NCI-H748 (cell line): ENCODE data around the gene RFC1.
"Not testable (repeated sequence)": the region's sequence is repeated elsewhere in the genome, so short reads cannot be mapped to it uniquely, and the experiment has no call there.

Source experiments
- DNase-seq: peaks from one replicate; lab custom pipeline; 2025; ENCODE audit not compliant: unreplicated experiment; lab: John Stamatoyannopoulos, UW

RFC1 gene

DNA sequence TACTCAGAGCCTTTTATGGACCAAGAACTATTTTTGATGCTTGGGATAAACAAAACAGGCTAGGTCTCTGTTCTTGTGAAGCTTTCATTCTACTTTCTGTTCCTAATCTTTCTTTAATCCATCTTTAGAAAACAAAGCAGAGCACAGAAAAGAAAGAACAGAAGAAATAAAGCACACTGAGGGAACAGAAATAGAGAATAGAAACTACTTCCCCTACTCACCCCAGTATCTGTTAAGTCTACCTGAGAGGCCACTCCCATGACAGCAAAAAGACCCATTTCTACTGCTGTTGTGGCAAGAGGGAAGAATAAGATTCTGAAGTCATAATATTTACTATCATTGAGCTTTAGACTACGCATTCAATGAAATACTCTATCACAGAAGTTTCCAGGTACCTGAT, 9.2 kb downstream of the RFC1 start:
- no peak for DNase-seq

DNA sequence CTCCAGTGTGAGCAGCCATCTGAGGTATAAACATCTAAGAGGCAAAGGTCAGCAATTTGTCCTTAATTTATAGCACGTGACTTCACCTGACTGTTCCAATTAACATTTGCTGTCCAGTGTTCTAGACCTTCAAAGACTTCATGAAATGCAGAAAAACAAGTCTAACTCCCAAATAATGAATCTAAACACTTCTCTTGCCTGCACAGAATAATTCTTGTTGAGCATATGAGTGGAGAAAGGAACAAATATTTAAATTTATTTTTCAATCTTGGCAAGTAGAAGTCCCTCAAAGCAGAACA, 12.0 kb downstream of the RFC1 start:
- no peak for DNase-seq

DNA sequence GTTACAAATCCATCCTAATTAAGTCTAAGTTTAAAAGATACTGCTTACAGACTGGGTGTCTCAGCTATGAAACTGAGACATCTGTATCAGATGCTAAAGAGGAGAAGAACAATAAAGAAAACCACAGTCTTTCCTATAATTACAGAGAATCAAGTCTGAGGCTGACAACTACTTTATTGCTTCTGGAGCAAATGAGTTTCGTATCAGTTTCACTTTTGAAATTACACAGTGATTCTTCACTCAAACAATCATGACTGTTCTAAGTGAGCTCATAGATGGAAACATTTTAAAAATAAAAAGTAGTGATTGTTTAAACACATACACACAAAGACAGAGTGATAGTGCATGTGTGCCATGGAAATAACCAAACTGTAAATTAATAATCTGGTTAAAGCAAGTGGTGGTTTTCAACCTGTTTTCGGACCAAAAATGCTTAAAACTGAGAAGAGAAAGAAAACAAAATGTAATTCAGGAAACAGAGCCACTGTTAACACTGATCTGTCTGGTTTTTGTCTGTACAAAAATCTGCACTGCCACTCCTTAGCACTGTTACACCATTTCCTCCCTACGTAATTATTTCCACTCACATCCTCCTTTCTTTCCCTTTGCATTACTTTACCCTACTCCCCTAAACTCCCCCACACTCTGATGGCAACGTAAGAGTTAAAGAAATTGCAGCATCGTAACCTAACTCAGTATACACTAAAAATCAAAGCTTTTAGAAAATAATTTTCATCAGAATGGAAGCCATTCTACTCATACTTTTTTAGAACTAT, 12.5 kb downstream of the RFC1 start:
- no peak for DNase-seq

DNA sequence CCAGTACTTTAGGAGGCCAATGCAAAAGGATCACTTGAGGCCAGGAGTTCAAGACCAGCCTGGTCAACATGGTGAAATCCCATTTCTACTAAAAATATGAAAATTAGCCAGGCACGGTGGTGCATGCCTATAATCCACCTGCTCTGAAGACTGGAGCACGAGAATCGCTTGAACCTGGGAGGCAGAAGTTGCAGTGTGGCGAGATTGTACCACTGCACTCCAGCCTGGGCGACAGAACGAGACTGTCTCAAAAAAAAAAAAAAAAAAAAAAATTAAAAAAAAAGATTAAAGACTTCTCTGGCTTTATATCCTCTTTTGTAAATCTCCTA, 13.0 kb downstream of the RFC1 start:
- not testable (repeated sequence) for DNase-seq

DNA sequence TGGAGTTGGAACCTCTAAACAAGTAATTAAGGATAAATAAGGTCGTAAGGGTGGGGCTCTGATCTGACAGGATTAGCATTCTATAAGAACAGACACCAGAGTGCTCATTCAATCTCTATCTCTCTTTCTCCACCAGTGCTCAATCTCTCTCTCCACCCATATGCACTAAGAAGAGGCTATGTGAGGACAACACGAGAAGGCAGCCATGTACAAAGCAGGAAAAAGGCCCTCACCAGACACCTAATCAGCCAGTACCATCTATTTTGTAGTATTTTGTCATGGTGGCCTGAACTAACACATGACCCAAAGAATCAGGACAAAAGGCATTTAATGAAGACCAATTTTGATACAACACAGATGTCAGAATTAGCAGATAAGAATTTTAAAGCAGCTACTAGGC, 16.8 kb downstream of the RFC1 start:
- no peak for DNase-seq

DNA sequence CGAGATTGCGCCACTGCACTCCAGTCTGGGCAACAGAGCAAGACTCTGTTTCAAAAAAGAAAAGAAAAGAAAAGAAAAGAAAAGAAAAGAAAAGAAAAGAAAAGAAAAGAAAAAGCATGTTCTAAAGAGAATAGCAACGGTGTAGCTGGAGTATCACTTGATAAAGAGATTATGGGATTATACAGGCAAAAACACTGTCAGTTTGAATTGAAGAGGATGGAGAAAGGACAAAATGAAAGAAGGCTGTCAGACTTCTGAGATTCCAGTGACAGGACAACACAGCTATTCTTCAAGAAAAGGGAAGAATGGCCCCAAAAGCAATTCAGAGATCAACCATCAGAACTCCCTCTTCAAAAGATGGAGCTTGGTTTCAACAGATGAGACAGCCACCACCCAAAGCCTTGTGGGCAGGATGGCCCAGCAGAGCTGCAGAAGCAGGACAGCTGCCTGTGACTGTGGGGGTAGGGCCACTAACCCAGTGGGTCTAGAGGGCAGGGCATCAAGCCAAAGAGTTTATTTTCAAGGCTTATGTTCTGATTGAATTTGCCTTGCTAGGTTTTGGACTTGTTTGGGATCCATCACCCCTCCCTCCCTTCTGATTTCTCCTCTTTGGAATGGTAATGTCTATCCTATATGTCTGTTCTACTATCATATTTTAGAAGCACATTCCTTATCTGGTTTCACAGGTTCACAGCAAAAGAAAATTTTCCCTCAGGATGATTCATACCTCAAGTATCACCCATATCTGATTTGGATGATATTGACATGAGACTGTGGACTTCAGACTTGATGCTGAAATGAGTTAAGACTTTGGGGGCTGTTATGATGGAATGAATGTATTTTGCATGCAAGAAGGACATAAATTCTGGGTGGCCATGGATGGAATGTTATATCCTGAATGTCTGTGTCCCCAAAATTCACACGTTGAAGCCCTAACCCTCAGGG, 17.5 kb downstream of the RFC1 start:
- DNase-seq: no peak

DNA sequence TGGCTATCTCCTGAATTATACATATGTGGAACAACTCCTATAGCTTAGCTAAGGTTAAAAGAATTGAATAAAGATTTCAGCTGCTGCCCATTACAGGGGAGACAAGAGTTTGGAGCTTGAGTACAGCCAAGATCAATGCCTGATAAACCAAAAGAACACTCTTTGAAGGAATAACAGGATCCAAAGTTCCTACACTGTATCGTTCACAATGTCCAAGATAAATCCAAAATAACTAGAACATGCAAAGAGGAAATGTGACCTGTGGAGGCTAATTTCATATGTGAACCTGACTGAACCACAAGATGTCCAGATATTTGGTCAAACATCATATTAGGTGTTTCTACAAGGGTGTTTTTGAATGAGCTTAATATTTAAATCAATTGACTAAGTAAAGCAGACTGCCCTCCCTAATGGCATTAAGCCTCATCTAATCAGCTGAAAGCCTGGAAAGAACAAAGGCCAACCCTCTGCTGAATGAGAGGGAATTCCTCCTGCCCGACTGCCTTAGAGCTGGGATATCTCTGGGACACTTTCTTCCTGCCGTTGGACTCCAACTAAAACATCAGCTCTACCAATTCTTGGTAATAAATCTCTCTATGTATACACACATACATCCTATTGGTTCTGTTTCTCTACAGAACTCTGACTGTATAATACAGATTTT, 19.2 kb downstream of the RFC1 start:
- no peak for DNase-seq

DNA sequence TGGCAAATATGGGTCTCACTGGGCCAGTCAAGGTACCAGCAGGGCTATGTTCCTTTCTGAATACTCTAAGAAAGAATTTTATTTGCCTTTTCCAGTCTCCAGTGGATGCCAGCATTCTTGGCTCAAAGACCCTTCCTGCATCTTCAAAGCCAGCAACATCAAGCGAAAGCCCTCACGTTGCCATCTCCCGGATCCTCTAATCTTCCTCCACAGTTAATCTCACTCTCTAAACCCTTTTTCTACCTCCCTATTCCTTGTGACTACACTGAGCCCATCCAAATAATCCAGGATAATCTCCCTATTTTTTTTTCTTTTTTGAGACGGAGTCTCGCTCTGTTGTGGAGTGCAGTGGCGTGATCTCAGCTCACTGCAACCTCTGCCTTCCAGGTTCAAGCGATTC, 23.4 kb downstream of the RFC1 start:
- DNase-seq: no peak

DNA sequence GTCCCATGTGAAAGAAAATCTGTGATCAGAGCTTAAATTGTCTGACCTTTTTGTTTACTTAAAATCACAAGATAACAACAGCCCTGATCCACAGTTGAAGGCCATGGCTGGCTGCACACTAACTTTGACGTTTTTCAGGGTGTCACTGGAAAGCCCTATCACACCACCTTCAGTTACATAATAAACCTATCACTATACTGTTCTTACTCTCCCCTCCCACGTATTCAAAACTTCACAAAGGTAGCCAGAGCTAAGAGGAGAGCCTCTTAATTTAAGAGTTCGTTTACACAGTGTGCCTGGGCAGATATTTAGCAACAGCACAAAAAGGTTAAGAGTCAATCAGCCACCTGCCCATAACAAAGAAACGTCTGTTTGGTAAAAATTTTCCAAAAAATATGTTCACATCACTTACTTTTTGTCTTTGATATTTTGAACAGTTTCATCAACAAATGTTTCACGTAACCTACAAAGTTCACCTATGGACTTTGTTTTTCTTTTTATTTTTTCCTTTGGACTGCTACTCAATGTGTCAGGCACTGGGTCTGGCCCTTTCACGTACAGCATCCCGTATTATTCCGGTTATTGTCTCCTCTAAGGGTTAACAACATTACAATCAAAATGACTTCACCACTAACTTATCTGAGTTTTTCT, 25.0 kb downstream of the RFC1 start:
- DNase-seq: peak; percentile 56

DNA sequence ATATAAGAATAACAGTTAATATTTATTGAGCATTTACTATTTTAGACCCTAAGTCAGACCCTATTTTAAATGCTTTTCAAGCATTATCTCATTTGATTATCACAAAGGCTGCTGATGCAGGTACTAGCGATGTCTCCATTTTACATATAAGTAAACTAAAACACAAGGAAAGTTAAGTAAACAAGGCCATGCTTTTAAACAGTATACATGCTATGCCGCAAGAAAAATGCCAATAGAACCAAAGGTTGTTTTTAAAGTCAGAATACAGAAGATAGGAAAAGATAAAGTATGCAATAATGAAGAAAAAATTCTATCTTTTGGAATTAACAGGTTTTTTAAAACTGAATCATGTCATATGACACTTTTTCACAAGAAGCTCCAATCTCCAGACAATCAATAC, 26.2 kb downstream of the RFC1 start:
- DNase-seq: no peak

DNA sequence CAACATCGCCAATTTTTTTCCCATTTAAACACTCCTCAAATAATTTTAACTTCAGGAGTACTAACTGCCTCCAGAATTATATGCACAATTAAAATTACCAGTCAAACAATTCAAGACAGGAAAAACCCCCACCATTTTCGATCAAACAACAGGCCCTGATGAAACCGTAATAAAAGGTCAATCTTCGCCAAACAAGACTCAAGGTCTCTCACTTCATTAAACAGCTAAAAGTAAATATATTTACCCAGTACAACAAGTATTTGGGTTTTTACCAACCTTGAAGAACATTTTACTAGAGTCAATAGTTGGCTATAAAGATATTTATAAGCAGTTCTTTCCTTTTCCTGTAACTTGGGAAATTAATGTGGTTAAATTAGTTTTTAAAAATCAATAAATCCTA, 28.3 kb downstream of the RFC1 start:
- DNase-seq: no peak

DNA sequence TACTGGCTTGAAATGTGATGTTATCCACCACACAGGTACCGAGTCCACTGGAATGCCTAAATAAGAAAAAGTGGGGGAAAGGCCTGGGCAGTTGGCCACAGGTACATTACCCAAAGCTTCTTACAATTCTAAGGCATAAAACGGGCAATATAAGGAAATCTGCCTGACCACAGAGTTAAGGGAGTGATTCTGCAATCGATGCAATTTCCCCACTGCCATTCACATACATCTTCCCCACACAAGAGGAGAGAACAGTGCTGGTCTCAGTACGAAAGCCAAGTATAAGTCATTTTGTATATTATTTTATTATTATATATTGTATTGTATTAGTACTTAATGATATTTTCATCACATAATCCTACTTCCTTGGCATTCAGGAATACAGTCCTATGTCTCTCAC, 30.6 kb downstream of the RFC1 start:
- DNase-seq: no peak

DNA sequence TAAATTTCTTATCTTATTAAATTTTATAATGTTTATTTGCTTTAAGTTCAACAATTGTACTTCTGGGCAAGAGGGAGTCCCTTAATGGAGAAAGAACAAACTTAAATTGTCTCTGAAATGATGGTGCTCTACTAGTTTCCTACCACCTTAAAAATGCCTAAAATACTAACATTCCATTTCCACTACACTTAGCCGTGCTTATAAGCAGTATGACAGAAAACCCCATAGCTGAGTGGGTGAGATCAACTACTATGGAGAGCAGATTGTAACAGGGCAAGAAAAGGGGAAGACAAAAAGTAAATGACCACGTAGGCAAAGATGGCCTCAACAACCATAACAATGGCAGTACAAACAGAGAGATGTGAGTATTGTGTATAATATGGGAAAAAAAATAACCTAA, 35.0 kb downstream of the RFC1 start:
- DNase-seq: no peak

DNA sequence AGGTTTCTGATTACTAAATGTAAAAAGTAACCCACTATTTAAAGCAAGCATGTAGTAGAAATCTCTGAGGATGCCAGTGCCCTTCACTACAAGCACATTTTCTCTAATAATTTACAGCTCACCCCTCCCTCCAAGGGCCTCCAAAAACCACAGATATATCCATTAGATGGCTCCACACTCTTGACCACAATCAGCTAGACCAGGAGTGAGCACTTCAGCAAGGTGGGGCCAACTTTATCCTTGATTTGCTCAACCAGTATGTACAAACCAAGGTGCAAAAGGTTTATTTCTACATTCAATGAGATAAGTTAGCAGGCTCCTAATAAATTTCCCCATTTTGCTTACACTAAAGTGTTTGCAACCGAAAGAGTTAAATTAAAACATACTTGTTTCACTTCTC, 35.8 kb downstream of the RFC1 start:
- no peak for DNase-seq

DNA sequence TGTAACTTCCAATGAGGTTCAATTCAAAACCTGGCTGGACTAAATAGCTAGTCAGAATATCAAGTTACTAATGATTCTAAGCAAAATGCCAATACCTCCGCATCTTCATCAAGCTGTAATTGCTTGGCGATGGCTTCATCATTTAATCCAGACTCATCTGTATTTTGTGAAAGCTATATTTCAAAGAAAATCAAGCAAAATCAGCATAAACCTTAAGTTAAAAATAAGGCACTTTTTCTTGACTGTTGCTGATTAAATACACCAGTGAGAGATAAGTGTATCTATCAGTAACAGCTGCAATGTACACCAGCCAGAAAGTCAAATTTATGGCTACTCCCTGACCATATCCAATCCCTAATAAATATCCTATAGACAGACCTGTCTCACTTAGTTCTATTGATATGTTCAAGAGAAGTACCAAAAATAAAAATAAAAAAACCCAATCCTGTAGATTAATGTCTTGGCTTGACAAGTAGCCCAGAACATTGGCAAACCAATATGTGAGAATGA, 39.6 kb downstream of the RFC1 start:
- no peak for DNase-seq

DNA sequence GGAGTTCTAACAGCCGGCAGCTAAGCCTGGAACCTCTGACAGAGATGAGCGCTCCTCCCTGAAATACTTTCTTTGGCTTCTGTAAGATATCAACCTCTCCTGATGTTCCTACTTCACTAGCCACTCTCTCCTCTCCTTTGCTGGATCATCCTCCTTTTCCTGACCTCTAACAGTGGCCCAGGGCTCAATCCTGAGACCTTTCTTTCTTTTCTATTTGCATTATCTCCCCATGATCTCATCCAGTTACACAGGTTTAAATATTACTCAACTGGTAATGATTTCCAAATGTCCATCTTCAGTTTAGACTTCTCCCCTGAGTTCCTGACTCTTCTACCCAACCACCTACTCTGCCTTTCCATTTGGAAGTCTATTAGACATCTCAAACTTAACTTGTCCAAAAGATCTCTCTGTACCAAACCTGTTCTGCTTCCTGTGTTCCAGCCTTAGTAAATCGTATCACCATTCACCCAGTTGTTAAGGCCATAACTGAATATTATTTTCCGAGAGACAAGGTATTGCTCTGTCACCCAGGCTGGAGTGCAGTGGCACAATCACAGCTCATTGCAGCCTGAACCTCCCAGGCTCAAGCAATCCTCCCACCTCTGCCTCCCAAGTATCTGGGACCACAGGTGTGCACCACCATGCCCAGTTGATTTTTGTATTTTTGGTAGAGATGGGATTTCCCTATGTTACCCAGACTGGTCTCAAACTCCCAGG, 41.1 kb downstream of the RFC1 start:
- DNase-seq: no peak

DNA sequence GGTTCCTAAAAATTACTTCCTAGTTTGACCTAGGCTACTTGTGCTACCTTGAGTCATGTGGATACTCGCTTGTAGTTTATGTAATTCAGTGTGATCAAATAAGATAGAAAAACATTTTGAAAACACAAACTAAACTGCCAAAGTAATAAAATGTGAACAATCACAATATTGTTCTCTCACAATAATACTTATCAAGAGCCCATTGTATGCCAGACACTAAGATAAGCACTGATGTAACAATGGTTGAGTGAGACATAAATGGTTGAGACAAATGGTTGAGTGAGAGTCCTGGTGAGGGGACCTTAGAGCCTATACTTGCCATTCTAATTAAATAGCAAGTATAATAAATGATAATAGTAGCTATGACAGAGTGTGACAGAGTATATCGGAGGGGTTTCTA, 41.7 kb downstream of the RFC1 start:
- DNase-seq: no peak

DNA sequence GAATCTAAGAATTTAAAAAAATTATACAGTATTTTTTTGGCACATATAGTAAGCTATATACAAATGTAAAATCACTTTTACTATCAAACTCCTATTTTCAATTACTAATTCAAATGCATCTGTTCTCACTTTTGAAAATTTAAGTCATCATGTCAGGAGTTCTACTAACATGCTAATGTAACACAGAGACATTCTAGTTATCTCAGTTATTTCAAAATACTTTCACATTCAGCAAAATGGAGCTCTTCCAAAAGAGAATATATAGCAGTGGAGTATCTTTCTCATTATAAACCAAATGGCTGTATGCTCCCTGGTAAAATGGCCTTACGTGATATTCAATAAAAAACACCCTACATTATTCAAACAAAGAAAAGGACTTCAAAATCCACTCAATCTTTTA, 42.3 kb downstream of the RFC1 start:
- no peak for DNase-seq

DNA sequence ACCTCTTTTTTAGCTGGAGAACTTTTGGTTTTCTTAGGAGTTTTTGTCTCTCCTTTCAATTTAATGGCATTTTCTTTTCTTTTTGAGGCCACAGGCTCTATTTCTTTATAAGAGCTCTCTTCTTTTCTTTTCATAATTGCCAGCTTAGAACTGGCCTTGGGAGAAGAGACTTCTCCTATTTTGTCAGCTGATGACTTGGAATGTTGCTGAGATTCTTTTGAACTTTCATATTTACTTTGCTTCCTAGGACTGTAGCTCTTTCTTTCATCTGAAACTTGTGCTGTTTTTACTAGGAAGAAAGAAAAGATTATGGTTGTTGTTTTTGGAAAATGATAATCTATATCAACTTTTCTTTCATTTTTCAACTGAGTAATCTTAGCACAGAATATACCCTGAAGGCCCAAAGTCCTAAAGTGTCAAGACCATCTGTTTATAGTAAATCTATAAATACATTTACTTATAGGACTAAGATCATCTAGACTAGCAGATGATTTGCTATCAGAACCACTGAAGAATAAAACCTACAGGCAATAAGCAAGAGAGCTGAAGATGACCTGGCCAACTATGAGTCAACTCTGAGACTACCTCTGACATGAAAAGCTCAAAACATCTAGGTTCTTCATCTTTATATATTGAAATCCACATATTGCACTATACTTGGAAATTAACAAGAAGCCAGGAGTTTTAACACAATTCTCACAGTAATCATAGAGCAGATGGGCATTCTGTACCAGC, 45.6 kb downstream of the RFC1 start:
- no peak for DNase-seq

DNA sequence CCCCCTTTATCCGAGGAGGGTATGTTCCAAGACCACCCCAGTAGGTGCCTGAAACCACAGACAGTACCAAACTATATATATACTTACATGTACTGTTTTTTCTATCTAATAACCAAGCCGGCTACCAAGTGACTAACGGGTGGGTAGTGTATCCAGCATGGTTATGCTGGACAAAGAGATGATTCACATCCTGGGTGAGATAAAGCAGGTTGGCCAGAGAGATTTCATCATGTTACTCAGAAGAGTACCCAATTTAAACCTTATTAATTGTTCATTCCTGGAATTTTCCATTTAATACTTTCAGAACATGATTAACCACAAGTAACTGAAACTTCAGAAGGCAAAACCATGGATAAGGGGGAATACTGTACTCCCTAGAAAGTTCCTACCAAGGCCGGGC, 46.5 kb downstream of the RFC1 start:
- DNase-seq: no peak
